GM21825 (cell line): ENCODE data around the gene NCK2.

Experiments
- ATAC-seq: cut with Tn5 transposase; IDR thresholded peaks from one replicate; pipeline ENCODE4 v1.9.1; 2021; ENCODE audit warnings: mild to moderate bottlenecking, moderate library complexity; ENCODE audit not compliant: unreplicated experiment

The NCK2 gene

DNA sequence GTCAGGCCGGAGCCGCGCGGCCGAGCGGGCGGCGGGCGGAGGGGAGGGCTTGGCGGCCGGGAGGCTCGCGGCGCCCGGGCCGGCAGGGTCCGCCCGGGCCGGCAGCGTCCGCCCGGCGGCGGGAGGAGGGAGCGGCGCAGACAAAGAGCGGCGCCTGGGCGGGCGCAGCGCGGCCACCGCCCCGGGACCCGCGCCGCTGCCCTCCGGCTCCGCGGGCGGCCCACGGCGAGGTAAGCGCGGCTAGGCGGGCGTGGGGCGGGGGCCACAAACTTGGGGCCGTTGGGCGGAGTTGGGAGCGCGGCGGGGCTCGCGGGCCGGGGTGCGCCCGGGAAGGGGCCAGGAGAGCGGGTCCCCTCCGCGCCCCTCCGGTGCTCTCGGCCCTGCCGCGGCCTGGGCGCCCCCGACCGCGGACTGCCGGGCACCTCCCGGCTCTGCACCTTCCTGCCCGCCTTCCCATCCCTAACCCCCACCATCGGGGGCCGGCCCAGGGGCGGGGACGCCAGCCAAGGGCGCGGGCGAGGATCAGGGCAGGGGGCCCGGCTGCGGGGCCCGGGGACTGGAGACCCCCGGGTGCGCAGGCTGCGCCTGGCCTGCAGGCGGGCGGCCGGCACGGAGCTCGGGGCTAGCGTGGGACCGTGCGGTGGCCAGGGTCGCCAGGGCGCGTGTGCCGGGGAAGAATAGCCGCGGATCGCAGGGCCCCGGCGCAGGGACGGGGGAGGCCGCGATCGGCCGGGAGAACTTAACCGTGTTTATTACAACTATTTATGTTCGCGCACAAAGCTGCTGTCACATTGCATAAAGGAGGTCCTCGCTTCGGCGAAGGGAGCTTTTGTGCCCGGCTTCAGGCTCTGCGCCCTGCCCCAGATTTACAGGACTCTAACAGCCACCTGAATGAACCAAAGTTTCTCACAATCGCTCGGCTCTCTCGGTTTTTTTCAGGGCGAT is at the start of gene NCK2:
Gene NCK2, plus strand, starts transcription at position 4 of the 945 bp plus-strand sequence. CDS start 110,152 bp downstream, outside the sequence.
- ATAC-seq = peak; percentile 14

DNA sequence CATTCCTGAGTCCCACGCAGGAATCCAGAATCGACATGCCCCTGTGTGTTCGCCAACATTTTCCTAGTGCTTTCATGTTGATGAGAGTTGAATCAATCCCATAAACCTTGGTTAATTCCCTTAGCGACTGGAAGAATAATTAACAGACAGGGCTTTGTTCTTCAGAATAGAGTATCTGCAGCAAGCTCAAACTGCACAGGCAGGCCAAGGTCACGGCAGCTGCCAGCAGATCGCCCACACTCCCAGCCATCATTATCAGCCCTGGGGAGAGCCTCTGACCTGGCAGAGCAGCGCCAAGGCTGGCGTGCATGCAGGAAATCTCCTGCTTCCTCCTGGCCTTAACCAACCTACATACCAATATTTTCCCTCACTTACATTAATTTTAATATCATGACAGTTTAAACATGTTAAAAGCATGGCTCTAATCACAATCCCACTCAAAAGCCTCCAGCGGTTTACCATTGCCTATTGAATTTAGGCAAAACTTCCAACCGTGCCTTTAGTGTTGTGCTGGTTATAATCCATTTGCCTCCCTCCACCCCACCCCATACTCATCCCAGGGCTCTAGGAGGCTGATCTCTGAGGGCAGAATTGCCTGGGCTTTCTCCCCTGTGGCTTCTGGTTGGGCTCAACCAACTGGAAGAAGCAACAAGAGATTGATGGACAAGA is 46.8 kb upstream of the NCK2 start:
- no peak for ATAC-seq

DNA sequence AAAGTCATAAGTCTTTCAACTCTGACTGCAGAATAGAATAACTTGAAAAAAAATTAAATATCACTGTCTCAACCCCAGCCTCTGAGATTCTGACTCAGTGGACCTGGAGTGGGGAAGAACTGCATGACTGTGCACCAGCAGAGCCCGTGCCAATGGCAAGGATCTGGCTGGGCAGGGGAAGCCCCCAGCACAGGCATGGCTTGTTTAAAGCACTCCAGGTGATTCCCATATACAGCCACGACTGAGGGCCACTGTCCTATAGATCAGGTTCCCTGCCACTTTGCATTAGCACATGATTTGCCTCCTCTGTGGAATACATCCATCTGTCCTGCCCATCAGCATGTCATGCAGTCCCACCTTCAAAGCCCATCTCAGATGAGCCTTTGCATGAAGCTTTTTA is 45.9 kb upstream of the NCK2 start:
- no peak for ATAC-seq

DNA sequence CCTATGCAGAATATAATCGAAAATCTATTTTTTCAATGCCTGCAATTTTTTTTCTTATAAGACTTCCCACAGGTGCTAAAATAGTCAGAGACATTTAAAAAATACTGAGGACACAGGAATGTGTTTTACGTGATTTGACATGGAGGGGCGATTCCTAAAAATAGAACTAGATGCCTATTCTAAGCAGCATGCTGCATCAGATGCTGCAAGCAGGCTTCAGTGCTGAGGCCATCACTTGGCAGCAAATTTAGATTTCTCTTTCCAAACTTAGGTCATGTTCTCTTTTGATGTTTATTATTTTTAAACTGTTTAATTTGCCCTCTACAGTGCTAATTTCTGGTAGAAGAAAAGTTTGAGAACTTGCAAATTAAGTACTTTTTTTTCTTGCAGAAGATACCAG is 43.7 kb upstream of the NCK2 start:
- no peak for ATAC-seq

DNA sequence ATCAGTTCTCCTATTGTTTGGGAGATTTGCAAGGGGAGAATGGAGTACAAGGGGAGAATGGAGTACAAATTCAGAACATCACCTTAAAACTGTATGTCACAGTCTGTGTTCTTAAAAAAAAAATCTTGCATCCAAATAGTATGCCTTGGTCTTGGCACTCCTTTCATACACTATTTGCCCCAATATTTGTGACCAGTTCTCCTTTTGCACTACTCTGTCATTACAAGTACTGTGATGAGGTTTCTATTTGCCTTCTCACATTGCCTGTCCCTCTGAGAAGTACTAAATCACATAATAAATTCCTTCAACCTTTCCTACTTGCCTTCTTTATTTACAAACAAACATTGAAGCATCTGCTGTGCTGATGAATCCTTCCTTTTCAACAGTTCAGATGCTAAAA is 36.0 kb upstream of the NCK2 start:
- no peak for ATAC-seq

DNA sequence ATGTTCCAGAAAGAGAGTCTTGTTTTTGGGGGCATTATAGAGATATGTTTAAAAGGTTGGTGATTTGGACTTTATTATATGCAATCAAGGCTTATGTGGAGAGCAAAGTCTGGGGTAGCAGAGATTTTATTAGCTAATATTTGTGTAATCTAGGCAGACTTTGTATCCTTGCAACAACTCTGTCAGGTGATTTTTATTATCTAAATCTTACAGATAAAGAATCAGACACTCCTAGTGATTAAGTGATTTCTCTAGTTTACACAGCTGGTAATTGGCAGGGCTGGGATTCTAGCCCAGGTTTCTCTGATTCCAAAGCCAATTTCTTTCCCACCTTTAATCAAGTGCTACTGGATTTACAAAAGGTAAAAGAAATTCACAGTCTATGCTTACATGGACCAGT is 33.3 kb upstream of the NCK2 start:
- ATAC-seq = no peak

DNA sequence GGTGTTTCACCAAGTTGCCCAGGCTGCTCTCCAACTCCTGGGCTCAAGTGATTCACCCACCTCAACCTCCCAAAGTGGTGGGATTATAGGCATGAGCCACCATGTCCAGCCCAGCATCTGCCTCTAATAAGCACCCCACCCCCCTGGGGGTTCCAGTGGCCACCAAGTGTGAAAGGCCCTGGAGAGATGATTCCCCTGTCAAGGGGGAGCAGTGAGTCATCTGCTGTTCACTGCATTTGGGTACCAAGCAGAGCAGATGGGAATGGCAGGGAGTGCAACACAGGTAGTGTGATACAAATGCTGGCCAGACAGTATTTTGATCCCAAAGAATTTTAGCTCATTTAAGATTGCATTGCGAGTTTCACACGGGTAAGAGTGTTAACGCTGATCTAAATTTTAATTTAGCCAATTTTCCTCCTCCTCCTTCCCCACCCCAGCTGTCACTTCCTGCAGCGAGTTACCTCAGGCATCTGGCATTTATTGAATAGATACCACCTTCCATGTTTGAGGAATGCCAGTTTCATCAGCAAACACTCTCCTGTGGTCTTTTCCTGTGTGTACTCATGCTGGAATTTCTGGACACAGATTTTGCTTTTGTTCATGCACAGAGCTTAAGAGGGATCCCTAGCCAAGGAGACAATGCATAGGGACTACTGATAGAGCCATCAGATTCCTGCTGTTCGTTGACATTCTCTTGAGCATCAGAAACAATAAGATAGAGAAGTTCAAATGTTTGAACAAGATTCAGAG is 32.4 kb upstream of the NCK2 start:
- ATAC-seq = no peak

DNA sequence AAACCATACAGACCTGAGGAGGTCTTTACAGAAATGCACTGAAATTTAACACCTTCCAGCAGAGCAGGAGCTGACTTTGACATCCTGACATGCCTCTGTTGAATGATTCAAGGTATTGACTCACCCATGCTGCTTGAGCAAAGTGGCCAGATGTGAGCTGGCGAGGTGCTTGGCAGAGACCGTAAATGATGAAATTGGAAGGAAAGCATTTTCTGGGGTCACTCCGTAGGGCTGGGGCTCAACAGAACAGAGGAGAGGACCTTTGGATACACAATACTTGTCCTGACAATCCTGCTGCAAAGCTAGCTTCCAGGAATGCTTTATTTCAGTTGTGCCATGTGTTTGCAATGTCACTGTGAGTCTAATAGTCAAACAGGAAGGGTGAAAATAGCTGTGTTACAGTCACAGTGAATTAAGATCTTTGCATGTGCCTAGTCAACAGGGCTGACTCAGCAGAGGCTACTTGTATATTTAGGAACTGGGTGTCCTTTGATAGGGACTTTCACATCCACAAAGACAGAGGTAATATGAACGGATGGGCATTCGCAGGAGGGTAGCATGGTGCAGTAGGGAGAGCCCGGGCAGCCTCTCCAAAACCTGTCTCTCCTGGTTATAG is 31.6 kb upstream of the NCK2 start:
- ATAC-seq = no peak

DNA sequence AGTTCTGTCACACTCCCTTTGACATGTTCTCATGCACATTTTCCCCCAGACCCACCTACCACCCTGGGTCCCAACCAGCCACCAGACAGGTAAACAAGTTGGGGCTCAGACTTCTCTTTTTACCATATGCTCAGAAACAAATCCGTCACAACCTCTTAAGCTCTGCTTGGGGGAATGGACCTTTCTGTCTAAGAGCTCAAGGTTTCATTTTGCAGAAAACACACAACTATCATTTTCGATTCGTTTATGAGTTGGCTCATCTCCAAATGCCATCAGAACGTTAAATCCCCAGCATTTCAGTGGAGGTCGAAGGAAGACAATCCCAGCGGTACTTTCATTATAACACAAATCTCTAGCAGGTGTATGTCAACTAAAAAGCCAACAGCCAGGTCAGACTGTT is 30.6 kb upstream of the NCK2 start:
- no peak for ATAC-seq

DNA sequence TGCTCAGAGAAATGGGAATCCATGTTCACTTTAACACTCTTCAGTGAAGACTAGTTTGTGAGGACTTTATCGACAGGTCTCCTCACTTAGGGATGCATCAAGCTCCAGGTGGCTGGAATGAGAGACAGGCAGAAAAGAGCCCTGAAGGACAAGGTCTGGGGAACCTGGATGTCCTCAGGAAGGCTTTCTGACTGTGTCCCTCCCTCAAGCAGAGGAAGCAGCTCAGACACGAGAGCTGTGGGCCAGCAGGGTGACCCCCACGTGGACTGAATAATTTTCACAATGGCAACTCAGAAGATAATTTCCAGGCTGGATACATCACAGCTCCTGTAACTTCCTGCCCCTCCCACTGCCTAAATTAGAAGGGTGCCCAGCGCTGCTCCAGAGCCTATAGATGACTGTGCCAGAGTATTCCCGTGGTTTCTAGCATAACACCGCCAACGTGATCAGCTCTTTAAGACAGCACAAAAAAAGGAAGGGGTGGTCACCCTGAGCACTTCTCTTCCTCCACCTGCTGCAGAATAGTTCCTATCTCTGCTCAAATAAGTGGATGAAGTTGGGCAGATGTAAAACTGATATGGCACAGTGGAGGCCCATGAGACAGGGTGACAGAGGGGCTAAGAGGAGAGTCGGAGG is 25.7 kb upstream of the NCK2 start:
- ATAC-seq = no peak

DNA sequence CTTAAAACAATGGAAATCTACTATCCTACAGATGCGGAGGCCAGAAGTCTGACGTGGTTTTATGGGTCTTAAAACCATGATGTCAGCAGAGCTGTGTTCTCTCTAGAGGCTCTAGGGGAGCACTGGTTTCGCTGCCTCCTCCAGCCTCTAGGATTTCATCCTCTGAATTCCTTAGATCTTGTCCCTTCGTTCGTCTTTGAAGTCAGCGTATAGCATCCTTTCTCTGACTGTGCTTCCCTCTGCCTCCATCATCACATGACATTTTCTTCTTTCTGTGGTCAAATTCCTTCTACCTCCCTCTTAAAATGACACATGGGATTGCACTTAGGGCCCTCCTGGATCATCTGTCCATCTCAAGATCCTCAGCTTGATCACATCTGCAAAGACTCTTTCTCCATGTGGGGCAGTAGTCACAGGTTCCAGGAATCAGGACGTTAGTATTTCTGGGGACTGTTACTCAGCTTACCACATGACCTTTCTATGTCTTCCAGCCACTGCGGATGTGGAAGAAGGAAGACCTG is 22.7 kb upstream of the NCK2 start:
- ATAC-seq = no peak

DNA sequence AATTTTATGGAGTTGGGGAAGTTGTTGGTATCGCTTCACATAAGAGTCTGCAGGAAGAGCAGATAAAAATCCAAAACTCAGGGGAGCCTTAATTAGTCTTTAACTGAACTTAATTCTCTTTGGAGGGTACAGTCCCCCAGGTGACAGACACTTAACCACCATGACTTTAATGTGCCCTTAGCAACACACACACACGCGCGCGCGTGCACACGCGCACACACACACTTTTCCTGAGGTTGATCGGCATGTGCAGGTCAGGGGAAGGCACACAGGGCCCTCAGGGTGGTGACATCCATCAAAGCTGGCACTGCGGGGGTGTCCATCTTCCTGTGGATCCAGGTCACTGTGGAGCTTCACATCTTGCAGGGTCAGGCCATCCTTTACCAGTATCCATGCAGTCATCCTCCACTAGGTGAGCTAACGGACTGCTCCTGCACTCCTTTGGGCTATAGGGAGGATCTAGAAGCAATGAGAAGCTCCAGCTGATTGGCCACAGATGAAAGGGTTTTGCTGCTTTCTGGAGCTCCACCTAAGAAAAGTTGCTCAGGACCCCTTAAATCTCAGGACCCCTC is 21.9 kb upstream of the NCK2 start:
- ATAC-seq = no peak

DNA sequence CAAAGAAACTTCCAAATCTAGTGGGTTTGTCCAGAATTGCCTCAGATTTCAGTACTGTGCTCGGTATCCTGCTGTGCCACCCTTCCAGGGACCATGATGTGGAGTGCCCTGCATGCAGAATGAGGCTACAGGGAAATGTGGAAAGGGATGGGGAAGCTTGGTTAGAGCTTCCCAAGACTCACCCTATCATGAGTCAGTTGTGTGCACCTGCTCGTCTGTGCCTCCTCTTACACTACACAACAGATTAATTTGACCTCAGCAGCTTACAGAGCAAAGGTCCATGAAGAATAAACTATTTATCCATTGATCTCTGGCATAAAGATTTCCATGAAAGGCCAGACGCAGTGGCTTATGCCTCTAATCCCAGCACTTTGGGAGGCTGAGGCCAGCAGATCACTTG is 21.3 kb upstream of the NCK2 start:
- no peak for ATAC-seq

DNA sequence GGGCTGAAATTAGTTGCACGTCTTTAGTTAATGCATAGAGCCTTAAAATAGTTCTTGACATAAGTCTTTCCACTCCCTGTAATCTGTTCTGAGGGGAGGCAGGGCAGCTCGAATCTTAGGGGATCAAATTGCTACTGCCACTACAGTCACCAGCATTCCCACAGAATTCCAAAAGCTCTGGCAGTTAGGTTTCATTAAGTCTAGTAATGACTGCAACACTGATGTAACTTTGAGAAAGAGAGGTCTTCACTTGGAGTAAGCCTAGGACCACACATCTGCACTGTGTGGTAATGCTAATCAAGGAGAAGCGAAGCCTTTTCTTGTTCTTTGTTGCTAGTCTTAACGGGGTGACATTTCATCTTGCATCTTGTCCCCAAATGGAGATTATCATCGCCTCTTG is 19.3 kb upstream of the NCK2 start:
- no peak for ATAC-seq

DNA sequence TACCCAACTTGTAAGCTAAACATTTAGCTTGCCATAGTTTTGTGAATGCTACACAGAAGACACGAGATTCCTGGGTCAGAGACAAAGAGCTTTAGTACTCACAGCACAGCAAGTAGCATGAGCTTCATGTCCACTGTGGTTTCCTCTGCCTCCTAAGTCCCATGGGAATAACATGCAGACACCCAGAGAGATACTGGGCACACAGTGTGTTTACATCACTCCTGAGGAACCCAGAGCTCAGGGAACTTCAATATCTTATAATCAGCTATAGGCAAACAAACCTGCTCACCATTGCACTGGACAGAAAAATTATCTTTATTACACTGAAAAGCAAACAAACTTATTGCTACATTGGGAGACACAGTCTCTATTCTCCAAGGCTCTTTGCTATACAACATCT is 14.5 kb upstream of the NCK2 start:
- no peak for ATAC-seq

DNA sequence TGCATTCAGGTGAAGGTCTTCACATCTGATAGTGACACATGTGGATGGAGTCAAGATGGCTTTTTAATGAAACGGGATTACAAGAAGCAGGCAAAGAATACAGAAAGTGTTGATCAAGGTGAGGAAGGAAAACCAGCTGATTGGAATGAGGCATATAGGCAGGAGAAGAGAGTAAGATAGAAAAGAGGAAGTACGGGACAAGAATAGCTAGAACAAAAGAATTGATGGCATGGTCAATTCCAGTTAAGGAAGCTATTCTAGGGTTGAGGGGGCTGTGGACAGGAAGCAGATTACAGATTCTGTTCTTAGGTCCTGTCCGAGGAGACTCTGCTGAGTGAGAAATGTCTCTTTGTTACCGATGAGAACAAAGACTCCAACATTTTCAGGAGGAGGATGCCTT is 13.2 kb upstream of the NCK2 start:
- no peak for ATAC-seq

DNA sequence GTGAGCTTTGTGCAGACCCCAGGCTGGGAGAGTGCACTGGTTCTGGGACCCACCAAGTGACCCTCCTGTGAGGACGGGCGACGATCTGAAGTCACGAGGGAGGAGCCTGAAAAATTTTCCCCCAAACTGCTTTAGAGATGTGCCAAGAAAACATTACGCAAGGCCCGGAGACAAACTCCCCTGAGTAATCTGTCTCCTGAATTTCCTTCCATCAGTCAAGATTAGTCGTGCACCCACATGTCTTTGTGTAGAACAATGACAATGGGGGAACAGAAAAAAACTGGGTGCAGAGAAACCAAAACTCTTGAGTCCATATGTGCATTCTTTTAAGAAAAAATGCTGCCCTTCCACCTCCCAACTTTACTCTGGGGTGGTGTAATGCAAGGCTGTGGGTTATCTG is 12.6 kb upstream of the NCK2 start:
- ATAC-seq = no peak

DNA sequence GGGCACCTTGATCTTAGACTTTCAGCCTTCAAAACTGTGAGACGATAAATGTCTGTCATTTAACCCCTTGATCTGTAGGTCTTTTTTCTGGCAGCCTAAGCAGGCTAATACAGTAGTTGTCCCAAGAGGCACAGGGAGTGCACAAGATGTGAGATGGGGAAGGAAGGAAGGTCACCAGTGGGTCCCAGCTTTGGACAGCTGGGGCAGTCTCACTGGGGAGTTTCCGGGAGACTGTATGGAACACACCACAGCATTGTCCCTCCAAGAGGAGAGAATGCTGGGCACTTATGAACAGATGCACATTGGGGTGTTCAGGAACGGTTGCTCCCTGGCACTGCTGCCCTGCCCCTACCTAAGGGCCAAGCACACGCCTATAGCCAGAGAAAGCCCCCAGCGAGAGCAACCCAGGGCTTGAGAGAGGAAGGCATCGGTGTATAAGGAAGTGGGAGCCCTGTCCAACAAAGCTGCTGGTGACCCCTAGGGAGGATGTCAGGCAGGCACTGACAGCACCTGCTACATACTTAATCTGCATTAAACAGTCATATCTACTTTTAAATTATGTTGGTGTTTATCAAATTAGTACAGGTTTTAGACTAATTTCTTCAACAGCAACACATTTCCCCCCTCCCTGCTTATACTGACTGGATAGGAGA is 11.6 kb upstream of the NCK2 start:
- peak; percentile 56 for ATAC-seq

DNA sequence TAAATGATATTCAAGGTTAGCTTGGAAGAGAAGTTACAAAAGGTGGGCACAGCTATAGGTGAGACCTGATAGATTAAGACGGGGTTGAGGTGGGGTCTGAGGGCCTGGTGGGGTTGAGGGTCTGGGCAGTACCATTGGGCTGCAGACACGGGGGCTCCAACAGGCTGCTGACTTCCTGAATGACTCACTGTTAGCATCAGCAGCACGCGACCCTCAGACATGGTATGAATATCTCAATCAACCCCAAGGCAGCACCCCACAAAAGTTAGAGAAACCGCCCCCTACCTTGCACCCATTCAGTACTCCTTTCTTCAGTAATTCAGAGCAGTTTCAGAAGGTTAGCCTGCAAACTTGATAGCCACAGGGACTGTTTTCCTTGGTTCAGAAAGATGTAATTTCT is 10.8 kb upstream of the NCK2 start:
- no peak for ATAC-seq
